Left ventricle myocardium superior (tissue), 1 donor: ENCODE data around the gene CDH13. TPM values are rescaled to one million over a fixed set of nuclear protein-coding genes. Genes with fewer than 3 reads are reported as not detected.
A peak's percentile ranks its signal among the peaks of the same experiment; 100 is the strongest.

Experiments
- ATAC-seq: fragments of 200-7000 bp; cut with Tn5 transposase; one replicate; pipeline ENCODE4 v1.9.1; 2020; ENCODE audit warnings: mild to moderate bottlenecking, moderate library complexity
- DNase-seq: peaks from one replicate; pipeline ENCODE4 v3.0.0-alpha.2; 2020
- intact Hi-C: fragments of 100-400 bp; cut with micrococcal nuclease; formaldehyde crosslinking; loops from one replicate; pipeline ENCODE4 v1.11.0; 2022
- total RNA-seq: library from RNA; stranded (reverse); fragmentation: NEBNext Ultra II Directional; extraction: Animal tissue kit (Norgen Biotek cat#: 25700); gene quantifications from one replicate; pipeline ENCODE4 v1.2.1, GENCODE V29; 2021
- donor health status: DM: no; HTN: yes; CAD: no; lungs with severe emphysema.

The CDH13 gene
- total RNA-seq, 1 donor from 2014 or later = 167 TPM

DNA sequence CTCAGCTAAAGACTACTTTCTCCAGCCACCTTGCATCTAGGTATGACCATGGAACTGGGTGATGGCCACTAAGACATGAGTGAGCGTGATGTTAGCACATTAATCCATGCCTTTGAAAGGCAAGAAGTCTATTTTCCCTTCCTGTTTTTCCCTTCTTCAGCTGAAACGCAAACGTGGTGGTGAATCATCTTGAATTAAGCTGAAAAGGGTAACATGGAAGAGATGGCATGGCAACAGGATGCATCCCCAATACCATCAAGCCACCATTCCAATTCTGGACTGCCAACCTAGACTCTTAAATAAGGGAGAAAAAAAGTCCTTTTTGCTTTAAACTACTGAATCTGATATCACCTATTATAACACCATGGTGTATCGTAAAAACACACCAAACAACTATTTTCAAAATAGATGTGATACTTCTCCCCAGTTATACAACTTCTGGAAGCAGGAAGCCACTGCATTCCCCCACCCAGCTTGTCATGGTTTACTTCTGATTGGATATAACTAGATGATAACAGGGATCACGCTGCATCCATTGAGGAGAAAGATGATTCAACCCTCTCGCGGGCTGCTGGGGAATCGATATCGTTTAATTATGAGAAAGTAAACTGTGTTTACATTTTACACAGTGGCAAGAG, 368.6 kb downstream of the CDH13 start:
- ATAC-seq (no peak), DNase-seq (no peak)
- intact Hi-C loops = no loop called here

DNA sequence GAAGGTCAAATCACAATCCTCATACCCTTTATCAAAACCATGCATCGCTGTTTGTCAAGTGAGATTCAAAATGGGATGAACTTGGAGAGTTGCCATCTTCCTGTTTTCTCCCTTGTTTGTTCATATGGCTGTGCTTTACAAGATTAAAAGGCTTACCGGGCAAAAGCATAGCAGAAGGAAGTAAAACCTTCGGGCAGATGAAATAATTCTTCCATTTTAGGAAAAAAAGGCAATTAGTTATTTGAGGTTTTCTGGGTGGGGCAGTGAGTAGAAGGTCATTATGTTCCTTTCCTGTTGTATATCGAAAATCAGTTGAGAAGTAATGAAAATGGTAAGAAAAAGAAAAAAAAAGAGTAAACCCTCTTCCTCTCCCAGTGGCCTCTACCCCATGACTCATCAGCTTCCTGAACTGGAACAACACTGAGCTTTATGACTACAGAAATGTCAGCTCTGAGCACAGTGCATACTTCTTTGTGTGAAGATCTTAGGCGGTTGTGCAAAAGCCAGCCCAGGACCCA, 369.2 kb downstream of the CDH13 start:
- intact Hi-C loops = no loop called here
- ATAC-seq = peak; percentile 72
- no peak for DNase-seq

DNA sequence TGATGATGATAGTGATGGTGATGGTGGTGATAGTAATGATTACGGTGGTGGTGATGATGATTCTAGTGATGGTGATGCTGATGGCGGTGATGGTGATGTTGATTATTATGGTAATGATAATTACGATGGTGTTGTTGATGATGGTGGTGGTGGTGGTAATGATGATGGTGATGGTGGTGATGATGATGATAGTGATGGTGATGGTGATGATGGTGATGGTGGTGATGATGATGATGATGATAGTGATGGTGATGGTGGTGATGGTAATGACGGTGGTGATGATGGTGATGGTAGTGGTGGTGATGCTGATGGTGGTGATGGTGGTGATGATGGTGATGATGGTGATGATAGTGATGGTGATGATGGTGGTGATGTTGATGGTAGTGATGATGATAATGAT, 370.0 kb downstream of the CDH13 start:
- intact Hi-C loops = no loop called here
- DNase-seq (no peak), ATAC-seq (no peak)

DNA sequence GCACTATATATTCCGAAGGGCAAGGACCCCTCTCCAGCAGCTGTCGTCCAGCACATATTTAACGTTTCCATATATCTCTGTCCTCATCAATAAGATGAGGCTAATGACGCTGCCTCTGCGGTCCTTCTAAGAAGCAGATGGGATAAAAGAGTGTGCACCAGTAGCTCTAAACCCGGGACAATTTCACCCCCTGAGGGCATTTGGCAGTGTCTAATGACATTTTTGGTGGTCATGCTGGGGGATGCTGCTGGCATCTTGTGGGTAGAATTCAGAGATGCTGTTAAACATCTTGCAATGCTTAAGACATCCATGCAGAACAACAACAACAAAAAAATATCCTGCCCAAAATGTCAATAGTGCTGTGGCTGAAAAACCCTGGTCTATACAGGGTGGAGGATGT, 372.9 kb downstream of the CDH13 start:
- no peak for DNase-seq
- intact Hi-C loops = no loop called here

DNA sequence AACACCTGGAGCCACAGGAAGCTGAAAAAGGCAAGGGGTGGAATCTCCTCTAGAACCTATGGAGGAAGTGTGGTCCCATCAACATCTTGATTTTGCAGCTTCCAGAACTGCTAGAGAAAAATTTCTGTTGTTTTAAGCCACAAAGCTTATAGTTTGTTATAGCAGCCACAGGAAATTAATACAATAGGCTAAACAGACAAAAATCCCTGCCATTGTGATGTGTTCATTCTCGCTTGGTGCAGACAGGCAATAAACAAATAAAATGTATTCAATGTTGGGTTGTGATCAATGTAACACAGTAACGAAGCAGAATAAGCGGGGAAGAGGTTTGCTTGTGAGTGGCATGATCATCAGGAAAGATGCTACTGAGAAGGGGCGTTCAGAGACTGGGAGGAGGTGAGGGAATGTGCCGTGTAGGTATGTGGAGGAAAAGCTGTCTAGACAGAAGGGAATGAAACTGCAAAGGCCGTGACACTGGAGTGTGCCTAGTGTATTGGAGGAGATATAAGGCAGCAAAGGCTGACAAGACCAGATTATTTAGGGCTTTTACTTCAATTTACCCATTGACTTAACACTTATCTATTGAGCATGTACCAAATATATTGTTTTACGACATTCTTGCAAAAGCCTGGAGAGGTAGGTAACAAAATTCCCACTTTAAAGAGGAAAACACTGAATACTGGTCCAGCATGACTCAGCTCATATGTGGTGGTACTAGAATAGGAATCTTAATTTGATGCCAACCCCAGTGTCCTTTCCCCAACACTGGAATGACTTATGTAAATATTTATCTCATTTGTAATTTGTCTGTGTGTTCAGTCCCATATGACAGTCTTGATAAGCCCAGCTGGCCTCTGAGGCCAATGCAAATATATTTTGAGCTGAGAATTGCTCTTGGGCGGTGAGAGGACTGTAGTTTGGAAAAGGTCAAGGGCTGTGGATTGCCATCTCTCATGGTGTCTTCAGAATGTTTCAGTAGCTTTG, 375.9 kb downstream of the CDH13 start:
- intact Hi-C loops = no loop called here
- DNase-seq (no peak), ATAC-seq (peak; percentile 53)

More for the DNA sequence above, 372.9 kb downstream of the CDH13 start:
- no peak for ATAC-seq

DNA sequence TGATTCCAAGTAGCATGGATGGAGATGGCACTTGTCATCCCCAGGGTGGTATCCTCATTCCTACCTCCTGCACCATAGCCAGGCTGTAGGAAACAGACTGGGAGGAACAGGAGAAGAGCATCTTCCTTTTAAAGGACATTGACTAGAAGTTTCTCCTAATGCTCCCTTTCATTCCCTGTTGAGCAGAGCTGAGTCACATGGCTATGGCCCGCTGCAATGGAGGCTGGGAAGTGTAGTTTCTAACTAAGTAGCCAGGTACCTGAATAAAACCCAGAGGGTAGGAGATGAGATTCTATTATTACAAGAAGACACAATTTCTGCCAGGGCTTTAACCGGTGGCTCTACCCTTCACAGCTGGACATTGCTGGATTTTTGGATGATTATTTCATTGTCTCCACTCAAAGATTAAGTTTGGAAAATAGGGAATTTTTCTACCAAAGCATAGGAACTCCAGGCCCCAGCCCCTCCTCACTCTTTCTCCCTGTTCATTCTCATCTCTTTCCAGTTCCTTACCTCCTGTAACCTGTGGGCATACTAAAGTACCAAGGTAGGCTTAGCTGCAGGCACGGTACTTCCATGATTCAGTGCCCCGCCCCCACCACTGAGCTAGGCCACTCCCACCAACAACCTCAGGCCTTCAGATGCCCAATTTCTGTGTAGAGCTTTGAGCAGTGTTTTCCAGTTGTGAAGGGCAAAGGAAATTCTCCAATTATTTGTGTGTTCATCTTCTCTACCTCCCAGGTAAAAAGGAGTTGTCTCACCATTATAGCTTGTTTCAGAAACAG, 378.3 kb downstream of the CDH13 start:
- ATAC-seq (no peak), DNase-seq (no peak)
- intact Hi-C loops = no loop called here

DNA sequence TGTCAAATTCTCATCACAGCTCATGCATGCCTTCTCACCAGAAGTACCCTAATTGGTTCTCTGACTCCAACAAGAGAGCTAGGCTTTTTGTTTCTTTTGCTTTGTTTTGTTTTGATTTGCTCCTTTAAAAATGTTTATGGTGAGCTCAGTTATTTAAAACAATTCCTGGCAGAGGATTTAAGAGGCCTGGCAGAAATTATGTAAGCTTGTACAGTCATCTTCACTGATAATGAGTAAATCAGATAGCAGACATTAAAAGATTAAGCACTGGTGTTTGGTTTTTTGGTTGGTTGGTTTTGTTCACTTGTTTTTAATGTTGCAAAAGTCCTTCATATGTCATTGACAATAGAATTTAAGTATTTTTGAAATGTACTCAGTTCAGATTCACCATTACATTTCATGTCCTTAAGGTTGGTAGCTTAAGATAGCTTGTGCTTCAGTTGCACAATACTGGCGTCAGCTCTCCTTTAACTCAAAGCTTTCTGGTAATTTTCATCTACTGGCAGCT, 378.9 kb downstream of the CDH13 start:
- intact Hi-C loops = no loop called here
- ATAC-seq = no peak
- no peak for DNase-seq

DNA sequence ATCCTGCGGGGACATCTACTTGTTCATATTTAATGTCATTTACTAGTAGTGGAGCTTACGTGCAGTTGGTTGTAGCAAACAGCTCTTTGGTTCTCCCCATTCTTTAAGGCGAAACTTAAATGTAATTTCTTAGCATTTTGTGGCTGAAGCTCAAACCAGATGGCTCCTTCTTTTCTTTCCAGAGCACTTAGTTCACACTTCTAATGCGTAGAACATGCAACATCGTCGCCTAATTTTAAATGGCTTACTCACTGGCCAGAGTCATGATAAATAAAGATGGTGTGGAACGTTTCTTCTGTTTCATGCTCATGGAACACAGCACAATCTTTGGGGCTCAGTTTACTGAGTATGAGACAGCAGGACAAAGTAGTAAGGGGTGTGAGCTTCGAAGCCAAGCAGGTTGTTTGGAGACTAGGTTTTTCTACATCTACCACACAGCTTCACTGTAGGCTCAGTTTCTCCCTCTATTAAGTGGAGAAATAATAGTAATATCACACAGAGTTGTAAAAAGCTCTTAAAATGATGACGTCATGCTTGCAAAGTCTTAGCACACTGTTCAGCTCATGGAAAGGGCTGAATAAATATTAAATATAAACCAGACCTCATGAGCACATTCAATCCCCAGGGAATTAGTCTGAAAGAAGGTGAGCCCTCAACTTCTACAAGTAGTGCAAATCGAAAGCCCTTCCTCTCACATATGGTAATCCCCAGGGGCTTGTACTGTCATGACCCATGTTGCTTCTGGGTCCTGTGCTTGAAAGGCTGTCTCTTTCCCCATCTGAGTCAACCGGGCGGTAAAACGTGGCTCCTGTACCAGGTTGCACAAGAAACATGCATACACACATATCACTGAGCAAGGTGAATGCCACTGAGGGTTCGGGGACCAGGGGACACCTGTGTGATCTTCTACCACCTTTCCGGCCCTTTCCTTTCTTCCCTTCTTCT, 384.3 kb downstream of the CDH13 start:
- no peak for DNase-seq
- intact Hi-C loops = no loop called here
- no peak for ATAC-seq

DNA sequence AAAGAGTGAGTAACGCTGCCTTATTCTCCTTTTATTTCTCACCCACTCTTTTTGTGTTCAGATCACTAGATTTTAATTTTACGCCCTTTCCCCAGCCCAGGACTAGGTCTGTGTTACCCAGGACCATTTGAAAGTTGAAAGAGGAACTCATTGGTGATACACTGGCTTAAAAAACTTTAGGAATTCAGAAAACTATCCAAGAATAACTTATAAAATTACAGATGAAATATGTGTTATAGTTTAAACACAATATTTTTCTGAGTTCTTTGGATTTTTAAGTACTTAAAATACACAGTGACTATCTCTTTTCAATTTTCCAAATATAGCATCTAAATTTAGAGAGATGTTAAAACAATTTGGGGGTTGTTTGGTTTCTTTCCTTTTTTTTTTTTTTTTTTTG, 385.2 kb downstream of the CDH13 start:
- intact Hi-C loops = no loop called here
- ATAC-seq (no peak), DNase-seq (no peak)

DNA sequence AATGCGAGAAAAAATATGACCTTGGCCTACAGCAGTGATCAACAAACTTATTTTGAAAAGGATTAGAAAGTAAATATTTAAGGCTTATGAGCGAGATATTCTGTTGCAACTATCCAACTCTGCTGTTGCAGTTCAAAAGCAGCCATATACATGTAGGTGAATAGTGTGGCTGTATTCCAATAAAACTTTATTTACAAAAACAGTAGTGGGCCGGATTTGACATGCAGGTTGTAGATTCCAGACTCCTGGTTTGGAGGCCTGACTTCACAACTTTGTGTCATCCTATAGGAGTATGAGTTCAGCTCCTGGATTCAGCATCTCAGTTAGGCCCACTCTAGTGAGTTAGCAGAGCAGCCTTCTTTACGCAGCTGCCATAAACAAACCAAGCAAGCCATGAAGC, 386.3 kb downstream of the CDH13 start:
- no peak for DNase-seq
- ATAC-seq = no peak
- intact Hi-C loops = no loop called here

DNA sequence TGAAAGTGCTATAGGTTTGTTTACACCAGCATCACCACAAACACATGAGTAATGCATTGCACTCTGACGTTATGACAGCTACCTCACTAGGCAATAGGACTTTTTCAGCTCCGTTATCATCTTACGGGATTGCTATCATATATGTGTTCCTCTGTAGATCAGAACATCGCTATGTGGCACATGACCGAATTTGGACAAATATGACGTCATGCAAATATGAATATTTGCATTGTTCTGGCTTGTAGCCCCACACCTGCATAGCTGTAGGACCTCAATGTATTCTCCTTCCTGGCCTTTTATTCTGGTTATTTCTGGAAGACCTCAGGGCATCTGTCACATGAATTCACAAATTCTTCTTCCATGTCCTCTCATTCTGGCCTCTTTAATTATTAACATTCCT, 393.2 kb downstream of the CDH13 start:
- ATAC-seq = no peak
- DNase-seq = no peak
- intact Hi-C loops = no loop called here

DNA sequence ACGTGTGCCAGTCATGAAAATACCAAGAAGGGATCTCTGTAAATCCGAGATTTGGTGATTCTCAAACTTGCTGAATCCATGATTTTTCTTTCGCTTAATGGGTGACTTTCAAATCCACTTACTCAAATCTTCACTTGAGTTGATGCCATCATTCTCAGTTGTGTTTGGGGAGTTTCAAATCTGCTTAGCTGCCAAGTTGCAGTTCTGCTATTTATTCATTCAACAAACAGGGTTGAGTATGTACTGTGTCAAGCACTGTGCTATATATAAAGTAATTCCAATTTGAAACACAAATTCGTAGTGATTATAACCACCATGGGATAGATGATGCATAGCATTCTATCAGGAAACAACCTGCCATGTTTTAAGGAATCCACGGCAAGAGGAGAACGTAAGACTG, 394.3 kb downstream of the CDH13 start:
- intact Hi-C loops = no loop called here
- DNase-seq (no peak), ATAC-seq (no peak)

DNA sequence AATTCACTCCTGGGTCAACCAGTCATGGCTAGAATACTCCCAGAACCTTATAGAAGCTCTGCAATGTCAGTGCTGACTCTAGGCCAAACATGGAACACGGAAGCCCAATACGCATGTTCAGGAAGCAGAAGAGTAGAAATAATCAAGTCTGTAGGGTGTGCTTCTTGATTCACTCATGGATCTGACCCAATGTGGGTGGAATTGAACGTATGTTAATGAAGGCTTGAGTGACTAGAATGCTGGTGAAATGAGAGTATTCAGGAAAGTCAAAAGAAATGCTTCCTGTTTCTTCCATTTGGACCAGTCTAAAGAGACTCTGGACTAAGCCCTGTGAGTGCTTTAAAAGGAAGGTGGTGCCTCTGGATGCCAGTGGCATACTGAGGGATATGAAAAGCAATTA, 395.0 kb downstream of the CDH13 start:
- no peak for DNase-seq
- no peak for ATAC-seq
- intact Hi-C loops = no loop called here

DNA sequence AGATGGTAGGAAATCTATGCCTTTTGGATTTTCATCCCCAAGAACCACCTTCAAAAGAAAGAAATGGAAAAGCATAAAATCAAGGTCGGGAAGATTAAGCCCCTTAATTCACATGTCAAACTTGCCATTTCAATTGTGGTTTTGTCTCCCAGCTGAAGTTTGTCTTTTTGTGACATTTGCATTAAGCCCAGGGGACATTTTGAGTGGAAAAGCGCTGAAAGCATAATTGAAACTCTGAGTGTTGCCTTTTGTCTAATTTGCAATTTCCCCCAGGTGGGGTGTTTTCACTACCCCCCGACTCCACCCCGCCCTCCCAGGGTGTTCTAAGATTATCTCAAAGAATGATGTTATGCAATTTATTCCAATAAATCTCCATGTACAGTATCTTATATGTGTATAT, 396.2 kb downstream of the CDH13 start:
- ATAC-seq (no peak), DNase-seq (no peak)
- intact Hi-C loops = no loop called here

DNA sequence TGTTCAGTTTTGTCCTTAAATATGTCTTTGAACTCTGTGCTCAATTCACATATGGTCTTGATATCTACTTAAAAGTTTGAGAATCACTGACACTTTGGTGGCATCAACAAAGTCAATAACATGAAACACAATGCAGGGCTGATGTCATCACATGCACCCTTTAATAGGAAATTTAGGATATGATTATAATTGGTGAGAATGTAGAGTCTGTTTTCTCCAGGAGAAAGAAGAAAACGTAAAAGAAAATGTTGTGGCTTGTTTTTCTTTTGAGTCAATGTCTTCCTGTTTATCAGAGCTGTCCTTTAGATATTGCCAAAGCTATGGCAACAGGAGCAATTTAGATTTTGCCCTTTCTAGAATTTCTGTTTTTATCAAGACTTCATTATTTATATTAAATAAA, 396.9 kb downstream of the CDH13 start:
- no peak for ATAC-seq

DNA sequence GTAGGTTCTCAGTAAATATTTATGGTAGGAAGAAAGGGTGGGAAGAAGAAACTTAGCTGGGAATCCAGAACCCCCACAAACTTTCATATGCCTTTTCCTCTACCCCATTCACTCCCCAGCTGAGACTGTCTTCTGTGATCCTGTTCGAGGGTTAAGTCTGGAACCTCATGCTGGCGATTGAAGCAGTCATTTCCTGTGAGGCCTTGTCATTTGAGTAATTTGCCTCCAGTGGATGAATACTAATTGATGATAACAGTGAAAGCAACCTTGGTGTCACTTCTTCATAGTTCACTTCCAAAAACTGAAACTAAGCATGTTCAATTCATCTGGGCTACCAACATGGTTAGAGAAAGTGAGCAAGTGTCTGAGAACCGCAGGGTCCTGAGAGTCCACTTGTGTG, 401.2 kb downstream of the CDH13 start:
- no peak for ATAC-seq

More for the DNA sequence above, 396.9 kb downstream of the CDH13 start:
- intact Hi-C loops = no loop called here
- DNase-seq = no peak

DNA sequence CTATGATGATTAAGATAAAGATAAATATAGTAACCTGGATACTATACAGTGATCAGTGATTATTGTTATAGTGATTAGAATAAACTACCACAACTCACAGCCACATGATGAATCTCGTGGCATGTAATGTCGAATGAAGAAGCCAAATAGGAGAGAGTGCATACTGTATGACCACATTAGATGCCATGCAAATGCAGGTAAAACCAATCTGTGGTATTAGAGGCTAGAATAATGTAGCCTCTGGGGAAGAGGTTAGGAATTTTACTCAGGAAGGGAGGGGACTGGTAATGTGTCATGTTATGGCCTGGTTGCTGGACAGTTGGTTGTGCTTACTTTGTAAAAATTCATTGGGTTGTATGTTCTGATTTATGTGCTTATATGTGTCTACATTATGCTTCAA, 402.7 kb downstream of the CDH13 start:
- intact Hi-C loops = no loop called here
- no peak for DNase-seq
- ATAC-seq = peak; percentile 27

More for the DNA sequence above, 401.2 kb downstream of the CDH13 start:
- DNase-seq = no peak
- intact Hi-C loops = no loop called here

DNA sequence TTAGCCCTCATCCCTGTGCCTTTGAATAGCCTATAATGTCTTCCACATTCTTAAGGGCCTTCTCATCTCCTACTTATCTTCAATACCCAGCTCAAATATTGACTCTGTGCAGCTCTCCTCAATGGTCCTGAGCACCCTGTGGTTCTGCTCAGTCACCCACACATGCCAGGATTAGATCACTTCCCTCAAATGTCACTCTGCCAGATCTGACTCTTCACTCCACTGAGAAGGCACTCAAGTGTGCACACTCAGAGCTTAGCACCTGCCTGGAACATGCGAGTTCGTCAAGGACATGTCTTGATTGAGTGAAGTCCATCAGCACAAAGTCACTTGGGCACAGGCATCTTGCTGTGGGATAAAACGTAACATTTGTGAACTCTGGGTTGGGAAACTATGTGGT, 404.8 kb downstream of the CDH13 start:
- ATAC-seq (no peak), DNase-seq (no peak)
- intact Hi-C loops = no loop called here
